ENCODE data around the gene SMCO1.
"Not testable (repeated sequence)": the region's sequence is repeated elsewhere in the genome, so short reads cannot be mapped to it uniquely, and the experiment has no call there.

SMCO1 gene, protein sequence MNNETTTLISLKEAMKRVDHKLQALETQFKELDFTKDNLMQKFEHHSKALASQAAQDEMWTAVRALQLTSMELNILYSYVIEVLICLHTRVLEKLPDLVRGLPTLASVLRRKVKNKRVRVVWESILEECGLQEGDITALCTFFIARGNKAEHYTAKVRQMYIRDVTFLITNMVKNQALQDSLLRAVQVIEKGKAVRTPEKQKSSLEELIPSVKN

DNA sequence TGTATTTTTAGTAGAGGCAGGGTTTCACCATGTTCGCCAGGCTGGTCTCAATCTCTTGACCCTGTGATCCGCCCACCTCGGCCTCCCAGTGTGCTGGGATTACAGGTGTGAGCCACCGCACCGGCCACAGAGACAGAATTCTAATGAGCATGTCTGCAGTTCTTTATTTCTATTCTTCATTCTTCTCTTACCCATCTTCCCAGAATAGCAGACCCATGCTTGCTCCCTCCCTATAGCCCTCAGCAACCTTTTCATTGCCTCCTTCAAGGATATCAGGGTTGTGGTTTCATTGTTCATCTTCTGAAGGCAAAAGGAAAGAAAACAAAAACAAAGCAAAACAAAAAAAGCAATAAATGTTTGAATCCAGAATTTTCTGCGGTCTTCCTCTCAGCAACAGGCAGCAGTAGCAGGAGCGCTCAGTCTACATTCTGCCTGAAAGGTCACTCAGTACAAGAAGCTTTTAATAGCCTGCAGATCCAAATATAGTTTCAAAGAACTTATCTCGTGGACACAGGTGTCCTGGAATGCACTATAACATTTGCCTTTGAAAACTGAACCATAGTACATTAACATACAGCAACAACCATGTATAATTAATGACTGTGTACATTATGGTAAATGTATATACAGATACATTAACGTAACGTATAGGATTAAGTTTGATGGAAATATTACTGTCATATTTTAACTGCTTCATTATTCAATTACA, at the start of gene SMCO1:
Gene SMCO1 (minus strand): TSS at position 434 of the 709 bp plus-strand sequence. CDS start 137 bp downstream, at position 297.
- DNase-seq = no peak

DNA sequence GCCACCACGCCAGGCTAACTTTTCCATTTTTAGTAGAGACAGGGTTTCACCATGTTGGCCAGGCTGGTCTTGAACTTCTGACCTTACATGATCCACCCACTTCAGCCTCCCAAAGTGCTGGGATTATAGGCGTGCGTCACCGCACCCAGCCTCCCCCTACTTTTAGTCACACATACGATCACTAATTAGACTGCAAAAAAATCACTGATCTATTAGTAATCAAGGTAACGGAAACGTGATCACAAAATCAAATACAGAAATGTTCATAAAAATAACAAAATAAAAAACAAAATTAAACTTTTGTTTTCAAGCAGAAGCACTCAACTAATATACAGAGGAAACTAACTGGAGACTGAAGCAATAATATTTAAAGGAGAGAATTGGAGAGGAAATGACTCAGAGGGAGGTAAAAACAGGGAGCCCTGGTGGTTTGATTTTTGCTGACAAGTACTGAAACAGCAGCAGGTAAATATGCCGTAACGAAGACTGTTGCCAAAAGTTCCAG, 48.6 kb upstream of the SMCO1 start:
- DNase-seq = no peak

DNA sequence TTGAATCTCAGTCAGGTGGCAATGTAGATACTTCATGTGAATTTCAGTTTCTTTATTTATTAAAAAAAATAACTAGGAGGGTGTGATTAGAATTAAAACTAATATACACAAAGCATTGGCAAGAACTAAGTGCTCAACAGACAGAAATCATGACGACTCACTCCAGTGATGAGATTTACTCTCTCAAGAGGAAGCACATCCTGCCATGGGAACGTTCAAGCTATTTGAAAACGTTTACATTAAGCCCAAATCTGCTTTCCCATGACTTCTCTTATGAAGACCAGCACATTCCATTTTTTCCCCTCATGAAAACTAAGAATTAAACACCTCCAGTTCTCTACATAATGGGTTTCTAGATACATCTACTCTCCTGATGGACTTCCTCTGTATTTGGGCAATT, 44.7 kb upstream of the SMCO1 start:
- DNase-seq = no peak

DNA sequence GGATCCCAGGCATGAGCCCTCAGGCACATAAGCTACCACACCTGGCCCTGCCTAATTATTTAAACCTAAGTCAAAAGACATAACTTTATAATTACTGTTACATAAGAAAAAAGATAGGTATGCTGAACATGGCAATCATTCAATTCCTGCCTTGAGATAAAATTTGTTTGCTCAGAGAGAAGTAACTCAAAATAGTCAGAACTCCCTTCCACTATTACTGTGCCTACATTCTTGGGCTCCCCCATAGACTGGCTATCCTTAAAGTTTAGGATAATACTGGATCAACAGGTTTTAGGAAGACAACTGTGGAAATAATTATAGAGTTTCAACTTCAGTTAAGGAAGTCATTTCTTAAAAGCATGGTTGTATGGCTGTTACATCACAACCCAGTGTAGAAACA, 43.3 kb upstream of the SMCO1 start:
- DNase-seq = no peak

DNA sequence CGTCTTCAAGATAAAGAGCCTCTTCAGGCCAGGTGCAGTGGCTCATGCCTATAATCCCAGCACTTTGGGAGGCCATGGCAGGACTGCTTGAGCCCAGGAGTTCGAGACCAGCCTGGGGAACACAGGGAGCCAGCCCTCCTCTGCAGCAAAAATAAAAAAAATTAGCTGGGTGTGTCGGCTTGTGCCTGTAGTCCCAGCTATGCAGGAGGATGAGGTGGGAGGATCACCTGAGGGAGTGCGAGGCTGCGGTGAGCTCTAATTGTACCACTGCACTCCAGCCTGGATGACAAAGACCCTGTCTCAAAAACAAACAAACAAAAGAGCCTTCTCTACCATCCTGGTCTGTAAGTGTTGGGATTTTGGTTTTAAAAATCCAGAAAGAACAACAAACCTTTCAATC, 42.1 kb upstream of the SMCO1 start:
- DNase-seq = no peak

DNA sequence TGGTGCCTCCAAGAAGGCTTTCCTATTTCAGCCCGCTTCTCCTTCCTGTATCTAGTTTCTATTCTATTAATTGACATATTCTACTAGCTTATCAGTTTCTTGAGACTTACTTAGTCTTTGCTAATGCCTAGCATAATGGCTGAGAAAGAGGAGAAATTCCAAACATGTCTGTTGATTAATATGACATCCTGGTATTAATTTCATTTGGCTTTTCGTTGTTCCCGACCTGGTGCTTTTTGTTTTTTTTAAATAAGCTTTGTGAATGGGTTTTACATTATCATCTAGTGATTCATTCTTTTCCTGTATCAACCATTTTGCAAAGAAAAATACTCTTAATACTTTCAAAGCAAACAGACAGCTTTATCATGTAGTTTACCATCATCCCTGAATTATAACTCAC, 40.1 kb upstream of the SMCO1 start:
- DNase-seq = no peak

DNA sequence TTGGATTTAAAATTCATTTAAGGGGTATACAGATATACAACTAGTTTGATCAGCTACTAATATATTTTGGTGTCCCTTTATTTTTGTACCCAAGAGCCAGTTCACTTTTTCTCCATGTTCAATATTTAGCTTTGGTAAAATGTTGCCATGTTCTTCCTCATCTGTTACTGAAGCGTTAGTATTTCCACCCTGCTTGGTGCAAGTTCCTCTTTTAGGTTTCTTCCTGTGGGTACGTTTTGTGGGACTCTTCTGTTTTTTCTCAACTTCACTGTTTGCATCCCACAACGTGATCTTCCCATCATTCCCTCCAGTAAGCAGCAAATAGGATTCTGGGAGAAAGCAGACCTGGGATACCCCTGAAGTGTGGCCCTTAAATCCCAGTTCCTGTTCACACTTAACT, 39.1 kb upstream of the SMCO1 start:
- no peak for DNase-seq

DNA sequence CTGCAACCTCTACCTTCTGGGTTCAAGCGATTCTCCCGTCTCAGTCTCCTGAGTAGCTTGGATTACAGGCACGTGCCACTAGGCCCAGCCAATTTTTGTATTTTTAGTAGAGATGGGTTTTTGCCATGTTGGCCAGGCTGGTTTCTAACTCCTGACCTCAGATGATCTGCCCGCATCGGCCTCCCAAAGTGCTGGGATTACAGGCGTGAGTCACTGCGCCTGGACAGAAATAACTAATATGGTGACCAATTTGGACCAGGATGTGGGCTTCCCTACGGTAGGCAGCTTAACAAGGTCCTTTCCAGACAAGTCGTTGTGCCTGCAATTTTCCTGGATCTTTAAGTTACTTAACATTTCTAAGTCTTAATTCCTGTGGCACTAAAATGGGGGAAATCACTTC, 38.4 kb upstream of the SMCO1 start:
- no peak for DNase-seq

DNA sequence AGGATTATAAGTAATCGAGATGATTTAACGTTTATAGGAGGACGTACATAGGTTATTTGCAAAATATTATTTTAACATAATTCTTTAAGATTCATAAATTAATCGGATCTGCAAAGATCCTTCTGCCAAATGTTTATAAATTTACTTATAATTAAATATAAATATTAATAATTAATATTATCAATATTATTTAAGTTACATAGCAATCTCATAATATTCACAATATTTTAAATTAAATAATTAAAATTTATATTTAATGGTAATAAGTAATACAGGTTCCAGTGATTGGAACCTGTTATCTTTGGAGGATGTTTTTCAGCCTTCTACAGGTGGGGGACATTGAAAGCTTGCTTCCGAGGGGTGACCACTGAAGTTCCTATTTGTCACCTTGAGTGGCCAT, 37.1 kb upstream of the SMCO1 start:
- no peak for DNase-seq

DNA sequence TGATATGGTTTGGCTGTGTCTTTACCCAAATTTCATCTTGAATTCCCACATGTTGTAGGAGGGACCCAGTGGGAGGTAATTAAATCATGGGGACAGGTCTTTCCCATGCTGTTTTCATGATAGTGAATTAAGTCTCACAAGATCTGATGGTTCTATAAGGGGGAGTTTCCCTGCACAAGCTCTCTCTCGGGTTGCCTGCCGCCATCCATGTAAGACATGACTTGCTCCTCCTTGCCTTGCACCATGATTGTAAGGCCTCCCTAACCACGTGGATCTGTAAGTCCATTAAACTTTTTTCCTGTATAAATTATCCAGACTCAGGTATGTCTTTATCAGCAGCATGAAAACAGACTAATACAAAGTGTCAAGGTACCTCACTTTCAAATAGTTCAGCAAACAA, 35.0 kb upstream of the SMCO1 start:
- not testable (repeated sequence) for DNase-seq

DNA sequence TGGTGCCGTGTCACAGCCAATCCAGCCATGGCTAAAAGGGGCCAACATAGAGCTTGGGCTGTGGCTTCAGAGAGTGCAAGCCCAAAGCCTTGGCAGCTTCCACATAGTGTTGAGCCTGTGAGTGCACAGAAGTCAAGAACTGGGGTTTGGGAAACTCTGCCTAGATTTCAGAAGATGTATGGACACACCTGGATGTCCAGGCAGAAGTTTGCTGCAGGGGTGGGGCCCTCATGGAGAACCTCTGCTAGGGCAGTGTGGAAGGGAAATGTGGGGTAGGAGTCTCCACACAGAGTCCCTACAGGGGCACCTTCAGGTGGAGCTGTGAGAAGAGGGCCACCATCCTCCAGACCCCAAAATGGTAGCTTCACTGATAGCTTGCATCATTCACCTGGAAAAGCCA, 34.2 kb upstream of the SMCO1 start:
- not testable (repeated sequence) for DNase-seq

DNA sequence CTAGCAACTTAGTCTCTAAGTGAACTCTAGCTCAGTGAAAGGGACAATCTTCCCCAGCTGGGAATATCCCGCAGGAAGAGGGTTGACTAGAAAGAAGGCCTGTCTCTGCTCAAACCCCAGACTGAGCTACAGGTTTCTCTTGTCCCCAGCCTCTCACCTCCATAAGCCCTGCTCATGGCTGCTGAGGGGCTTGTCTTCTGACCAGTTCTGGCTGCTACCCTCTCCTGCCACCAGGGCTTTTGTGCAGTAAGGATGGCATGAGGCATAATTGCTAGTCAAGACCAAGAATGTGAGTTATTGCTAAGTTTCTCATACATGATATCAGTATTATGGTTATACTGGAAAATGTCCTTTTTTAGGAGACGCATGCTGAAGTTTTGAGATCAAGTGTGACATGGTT, 31.9 kb upstream of the SMCO1 start:
- no peak for DNase-seq

DNA sequence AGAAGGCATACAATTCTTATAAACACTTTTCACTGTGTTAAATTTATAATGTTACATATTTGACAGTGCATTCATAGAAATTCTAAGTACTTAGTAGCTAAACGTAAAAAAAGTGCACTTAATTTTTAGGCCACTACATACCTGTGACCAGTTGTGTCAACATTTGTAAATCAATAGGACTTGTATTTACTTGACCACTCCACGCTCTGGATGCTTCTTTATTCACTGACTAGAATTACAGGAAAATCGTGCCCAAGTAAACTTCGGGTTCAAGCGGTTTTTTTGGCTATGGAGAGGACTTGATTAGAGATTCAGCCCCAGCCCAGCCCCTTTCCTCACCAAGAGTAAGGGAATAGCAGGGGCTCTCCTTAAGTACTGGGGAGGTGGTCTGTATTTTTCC, 31.4 kb upstream of the SMCO1 start:
- no peak for DNase-seq

DNA sequence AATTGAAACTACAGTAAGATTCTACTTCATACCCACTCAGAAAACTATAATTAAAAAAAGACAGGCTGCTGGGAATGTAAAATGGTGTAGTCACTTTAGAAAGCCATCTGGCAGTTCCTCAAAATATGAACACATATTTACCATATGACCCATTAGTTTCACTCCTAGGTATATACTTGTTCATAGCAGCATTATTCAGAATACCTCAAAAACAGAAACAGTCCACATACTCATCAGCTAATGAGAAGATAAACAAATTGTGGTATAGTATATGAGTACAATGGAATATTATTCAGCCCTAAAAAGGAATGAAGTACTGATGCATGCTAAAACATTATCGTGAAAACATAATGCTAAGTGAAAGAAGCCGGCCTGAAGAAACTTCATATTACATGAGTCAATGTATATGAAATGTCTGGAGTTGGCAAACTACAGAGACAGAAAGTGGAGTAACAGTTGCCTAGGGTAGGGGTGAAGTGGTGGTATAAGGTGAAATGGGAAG, 29.4 kb upstream of the SMCO1 start:
- no peak for DNase-seq

DNA sequence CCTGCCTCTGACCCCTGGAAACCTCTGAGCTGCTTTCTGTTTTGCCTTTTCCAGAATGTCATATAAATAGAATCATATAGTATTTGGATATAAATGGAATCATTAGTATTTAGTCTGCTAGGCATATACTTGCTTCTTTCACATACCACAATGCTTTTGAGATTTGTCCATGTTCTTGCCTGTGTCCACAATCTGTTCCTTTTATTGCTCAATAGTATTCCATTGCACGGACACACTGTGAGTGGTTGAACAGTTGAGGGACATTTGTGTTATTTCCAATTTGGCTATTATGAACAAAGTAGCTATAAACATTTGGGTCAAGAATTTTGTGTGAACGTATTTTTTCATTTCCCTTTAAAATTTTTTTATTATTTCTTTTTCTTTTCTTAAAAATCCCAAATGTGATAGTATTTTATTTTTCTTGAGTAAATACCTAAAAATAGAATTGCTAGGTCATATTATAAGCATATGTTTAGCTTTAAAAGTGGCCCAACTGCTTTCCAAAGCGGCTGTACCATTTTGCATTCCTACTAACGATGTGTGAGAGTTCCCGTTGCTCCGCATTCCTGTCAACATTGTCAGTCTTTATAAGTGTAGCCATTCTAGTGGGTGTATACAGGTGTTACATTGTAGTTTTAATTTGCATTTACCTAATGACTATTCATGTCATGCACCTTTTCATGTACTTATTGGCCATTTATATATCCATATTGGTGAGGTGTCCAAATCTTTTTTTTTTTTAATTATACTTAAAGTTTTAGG, 26.7 kb upstream of the SMCO1 start:
- no peak for DNase-seq

DNA sequence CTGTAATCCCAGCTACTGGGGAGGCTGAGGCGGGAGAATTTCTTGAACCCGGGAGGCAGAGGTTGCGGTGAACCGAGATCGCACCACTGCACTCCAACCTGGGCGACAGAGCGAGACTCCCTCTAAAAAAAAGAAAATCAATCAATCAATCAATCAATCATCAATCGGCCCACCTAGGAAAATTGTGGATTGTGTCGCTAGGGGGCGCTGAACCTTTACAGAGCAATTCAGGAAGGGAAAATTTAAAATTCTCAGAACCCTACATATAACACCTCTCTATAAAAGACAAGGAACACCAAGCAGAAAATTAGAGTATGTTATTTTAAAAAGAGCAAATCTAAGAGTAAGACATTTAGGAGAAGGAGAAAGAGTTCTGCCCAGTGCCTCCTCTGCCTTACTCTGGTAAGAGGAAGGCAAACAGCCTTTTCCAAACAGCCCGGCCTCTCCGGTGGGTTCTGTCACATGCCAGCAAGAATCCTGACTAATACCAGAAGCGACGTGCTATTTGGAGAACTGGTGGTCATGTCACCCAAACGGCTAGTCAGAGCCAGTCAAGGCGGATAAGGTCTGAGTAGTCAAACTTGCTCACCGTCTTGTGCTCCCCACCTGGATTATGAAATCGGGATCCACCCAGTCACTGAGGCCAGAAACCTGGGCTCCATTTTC, 22.3 kb upstream of the SMCO1 start:
- peak; percentile 20 for DNase-seq

DNA sequence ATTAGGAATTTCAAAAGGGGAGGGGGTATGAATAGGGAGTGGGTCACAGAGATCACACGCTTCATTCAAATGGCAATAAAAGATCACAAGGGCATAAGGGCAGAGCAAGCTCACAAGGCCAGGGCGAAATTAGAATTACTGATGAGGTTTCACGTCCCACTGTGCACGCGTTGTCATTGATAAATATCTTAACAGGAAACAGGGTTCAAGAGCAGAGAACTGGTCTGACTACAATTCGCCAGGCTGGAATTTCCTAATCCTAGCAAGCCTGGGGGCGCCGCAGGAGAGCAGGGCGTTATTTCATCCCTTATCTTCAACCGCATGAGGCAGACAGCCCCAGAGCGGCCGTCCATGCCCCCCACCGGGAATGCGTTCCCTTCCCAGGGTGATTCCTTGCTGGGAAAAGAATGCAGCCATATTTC, 18.1 kb upstream of the SMCO1 start:
- no peak for DNase-seq

DNA sequence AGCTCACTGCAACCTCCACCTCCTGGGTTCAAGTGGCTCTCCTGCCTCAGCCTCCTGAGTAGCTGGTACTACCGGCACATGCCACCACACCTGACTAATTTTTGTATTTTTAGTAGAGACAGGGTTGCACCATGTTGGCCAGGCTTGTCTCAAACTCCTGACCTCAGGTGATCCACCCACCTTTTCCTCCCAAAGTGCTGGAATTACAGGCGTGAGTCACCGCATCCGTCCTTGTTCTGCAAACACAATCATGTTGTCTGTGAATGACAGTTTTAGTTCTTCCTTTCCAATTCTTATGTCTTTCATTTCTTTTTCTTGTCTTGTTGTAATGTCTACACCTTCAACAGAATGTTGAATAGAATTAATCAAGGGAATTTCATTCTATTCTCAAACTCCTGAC, 16.3 kb upstream of the SMCO1 start:
- no peak for DNase-seq

DNA sequence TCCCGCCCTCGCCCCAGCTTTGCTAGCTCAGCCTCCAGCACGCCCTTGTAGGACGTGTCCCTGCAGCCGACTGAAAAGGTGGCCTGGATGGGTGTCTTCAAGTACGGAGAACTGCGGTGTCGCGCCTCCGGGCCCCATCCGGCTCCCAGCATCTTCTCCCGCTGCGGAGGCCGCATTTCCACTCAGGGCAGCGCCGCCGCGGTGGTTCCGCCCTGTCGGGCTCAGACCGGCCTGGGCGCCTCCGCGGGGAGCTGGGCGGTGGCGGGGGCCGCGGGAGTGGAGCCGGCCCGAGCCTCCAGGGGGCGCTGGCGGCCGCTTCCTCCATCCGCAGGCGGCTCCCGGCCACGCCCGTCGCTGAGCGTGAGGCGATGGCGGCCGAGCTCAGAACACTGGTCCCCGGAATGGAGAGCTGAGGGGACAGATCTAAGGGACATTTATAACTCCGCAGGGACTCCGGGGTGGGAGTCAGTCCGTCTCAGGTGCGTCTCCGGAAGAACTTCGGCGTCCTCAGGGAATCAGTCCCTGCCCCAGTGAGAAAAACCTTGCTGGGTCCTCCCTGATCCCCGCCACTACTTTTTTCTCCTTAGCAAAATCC, 13.6 kb upstream of the SMCO1 start:
- DNase-seq = peak; percentile 76

DNA sequence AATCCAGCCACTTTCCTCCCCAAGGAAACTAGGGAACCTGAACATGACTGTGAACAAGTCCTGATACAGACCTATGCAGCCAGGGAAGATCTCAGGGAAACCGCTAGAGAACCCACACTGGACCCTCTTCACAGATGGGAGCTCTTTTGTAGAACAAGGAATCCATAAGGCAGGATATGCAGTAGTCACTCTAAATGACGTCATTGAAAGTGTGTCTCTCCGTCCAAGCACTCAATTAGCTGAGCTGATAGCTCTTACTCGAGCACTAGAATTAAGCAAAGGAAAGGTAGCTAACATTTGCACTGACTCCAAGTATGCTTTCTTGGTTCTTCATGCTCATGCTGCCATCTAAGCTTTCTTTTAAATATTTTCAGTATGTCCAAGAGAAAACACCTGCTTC, 10.0 kb upstream of the SMCO1 start:
- no peak for DNase-seq

DNA sequence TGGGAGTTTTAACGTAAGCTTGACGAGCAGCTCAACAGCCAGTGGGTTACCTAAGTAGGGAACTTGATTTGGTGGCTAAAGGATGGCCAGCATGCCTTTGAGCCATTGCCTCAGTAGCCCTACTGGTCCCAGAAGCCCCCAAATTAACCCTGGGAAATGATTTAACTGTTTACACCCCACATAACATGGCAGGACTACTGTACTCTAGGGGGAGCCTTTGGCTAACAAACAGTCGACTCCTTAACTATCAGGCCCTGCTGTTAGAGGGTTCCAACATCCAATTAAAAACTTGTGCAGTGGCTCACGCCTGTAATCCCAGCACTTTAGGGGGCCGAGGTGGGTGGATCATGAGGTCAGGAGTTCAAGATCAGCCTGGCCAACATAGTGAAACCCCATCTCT, 9.4 kb upstream of the SMCO1 start:
- DNase-seq = no peak

DNA sequence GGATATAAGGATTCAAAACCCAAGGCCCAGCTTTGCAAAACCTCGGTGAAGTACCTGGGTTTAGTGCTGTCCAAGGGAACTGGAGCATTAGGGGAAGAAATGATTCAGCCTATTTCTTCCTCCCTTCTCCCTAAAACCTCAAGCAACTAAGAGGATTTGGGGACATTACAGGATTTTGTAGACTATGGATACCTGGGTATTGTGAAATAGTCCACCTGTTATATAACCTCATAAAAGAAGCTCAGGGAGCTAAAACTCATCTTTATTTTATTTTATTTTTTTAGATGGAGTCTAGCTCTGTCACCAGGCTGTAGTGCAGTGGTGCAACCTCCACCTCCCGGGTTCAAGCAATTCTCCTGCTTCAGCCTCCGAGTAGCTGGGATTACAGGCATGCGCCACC, 8.7 kb upstream of the SMCO1 start:
- DNase-seq = no peak

DNA sequence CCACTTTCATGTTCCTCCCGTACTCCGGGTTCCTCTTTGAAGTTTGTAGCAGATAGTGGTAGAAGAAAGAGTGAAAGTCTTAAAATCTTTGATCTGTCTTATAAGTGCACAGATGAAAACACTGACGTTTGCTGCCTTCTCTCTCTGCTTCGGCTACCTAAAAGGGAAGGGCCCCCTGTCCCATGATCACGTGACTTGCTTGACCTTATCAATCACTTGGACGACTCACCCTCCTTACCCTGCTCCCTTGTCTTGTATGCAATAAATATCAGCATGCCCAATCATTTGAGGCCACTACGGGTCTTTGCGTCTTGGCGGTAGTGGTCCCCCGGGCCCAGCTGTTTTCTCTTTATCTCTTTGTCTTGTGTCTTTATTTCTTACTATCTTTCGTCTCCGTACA, 6.1 kb upstream of the SMCO1 start:
- DNase-seq = not testable (repeated sequence)
